Activated naive CD4-positive, alpha-beta T cell treated with anti-CD3 and anti-CD28 coated beads, Interleukin-2, amount 10 ng/mL, durations not matched to agents 7 days and 5 days (primary cell): Measurements from ENCODE around the gene POU2F1.
A peak's percentile ranks its signal among the peaks of the same experiment; 100 is the strongest.

ENCODE experiments used
- CTCF ChIA-PET: fragments of 350-600 bp; sonication (Branson Sonifier 250); formaldehyde crosslinking; loops from one replicate; lab custom pipeline; 2021; ENCODE audit warnings: antibody characterized with exemption; lab: Charles Lee
- DNase-seq: peaks from one replicate; pipeline ENCODE4 v3.0.0-alpha.2; 2020
- H3K27ac Mint-ChIP-seq: one replicate; pipeline ENCODE4 v1.8.0; 2021; ENCODE audit warnings: mild to moderate bottlenecking, moderate library complexity, mixed read lengths
- H3K27me3 Mint-ChIP-seq: one replicate; pipeline ENCODE4 v1.8.0; 2021; ENCODE audit warnings: mild to moderate bottlenecking, mixed read lengths
- H3K36me3 Mint-ChIP-seq: one replicate; pipeline ENCODE4 v1.8.0; 2021; ENCODE audit warnings: mixed read lengths
- H3K4me1 Mint-ChIP-seq: one replicate; pipeline ENCODE4 v1.8.0; 2021; ENCODE audit warnings: mixed read lengths
- H3K4me3 Mint-ChIP-seq: one replicate; pipeline ENCODE4 v1.8.0; 2021; ENCODE audit warnings: mild to moderate bottlenecking, moderate library complexity, mixed read lengths
- H3K9me3 Mint-ChIP-seq: one replicate; pipeline ENCODE4 v1.8.0; 2021; ENCODE audit warnings: mixed read lengths

POU2F1 gene

DNA sequence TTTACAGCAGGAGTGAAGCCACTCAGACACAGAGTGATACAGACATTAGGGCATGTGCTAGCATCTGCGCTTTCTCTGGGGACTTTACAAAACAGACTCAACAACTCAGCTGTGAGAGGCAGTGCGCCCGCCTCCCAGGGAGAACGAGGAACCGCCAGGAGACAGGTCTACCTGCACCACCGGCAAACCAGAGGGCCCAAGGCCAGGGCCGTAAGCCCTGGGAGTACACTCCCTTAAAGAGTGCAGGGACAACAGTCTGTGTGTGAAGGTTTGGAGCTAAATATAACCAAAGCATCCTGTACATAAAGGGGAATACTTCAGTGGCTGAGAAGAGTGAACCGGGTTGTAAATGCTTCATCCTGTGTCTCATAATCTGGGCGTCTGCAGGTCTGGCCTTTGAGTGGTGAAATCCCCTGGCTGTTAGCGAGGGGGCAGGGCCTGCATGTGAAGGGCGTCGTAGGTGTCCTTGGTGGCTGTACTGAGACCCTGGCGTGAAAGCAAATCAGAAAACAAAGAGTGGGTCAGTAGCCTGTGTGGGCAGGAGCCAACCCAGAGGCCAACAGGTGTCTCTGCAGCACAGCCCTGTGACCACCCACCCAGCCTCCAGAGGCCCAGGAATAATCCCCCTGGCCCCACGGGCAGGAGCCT lies 210.7 kb downstream of the POU2F1 start:
- Mint-ChIP-seq H3K36me3 (peaks cover 52% of the 10 kb centered on the region), H3K4me3 (no peak overlapping the region), H3K27ac (peak overlapping the region; percentile 74), H3K9me3 (no peaks in the 10 kb centered on the region), H3K4me1 (peaks cover 54% of the 10 kb centered on the region), H3K27me3 (no peaks in the 10 kb centered on the region)
- no peak for DNase-seq
- CTCF ChIA-PET = interaction anchor here (1.8 kb wide), 1 partner anchor 103 kb away, joined by 4 read pairs; no protein-coding TSS in a partner anchor

DNA sequence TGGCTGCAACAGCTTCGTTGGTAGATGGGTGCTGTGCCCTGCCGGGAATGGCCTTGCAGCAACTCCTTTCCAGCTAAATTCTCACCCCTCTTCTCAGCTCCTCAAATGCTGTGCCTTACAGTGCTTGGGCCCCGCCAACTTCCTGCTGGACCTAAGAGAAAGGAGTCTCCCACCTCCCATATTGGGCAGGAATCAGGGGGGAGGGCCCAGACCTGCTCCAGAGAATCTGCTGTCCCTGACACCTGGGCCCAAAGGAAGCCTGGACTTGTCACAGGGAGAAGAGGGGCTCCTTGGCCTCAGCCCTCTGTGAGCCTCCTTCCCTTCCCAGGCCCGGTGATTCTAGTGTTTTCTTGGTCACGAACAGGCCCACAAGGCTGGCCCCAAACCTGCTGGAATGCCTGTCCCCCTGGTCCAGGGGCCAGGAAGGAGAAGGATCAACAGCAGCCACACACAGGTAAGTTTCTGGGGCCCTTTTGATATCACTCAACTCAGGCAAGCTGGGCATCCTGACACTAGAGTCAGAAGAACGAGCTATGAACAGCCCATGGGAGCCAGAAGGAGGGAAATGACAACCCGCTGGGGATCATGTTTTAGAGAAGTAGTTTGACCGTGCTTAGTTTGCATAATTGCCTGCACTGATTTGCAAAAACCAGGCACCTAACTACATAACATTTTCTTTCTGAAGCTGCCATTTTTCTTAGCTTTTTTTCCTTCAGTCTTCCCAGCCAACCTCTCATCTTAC lies 211.4 kb downstream of the POU2F1 start:
- Mint-ChIP-seq H3K4me3 (no peak overlapping the region), H3K4me1 (peaks cover 61% of the 10 kb centered on the region)

DNA sequence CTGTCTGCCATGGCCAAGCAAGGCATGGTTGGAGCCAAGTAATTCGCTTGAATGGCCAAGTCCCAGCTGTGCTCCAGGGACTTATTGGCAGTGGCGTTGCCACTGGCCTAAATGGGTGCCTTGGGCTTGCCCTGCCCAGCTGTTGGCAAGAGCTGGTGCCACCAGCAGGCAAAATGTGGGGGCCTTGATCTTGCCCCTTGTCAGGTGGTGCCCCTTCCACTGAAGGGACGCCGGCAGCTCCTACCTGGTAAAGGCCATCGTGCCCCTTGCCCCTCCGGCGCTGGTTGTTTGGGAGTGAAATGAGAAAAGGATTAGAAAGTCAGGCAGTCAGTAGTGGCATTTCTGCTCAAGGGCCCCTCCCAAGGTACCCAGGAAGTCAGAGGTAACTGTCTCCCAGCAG lies 212.1 kb downstream of the POU2F1 start:
- no peak for DNase-seq
- H3K4me1 Mint-ChIP-seq = peaks cover 68% of the 10 kb centered on the region
- no peak overlapping the region for H3K27ac Mint-ChIP-seq
- no peak overlapping the region for H3K4me3 Mint-ChIP-seq
- CTCF ChIA-PET = interaction anchor here (1.0 to 1.2 kb wide), 2 partner anchors 14 to 100 kb away, joined by 3 to 4 read pairs; no protein-coding TSS in a partner anchor
- H3K36me3 Mint-ChIP-seq = peaks cover 63% of the 10 kb centered on the region
- H3K9me3 Mint-ChIP-seq = no peaks in the 10 kb centered on the region
- H3K27me3 Mint-ChIP-seq = no peaks in the 10 kb centered on the region

More for the DNA sequence above, 211.4 kb downstream of the POU2F1 start:
- H3K36me3 Mint-ChIP-seq = peaks cover 58% of the 10 kb centered on the region
- H3K27me3 Mint-ChIP-seq = no peaks in the 10 kb centered on the region
- H3K27ac Mint-ChIP-seq = peak overlapping the region; percentile 37
- DNase-seq = no peak
- no peaks in the 10 kb centered on the region for H3K9me3 Mint-ChIP-seq
- CTCF ChIA-PET = interaction anchor here (1.0 to 1.2 kb wide), 2 partner anchors 15 to 100 kb away, joined by 3 to 4 read pairs; no protein-coding TSS in a partner anchor

DNA sequence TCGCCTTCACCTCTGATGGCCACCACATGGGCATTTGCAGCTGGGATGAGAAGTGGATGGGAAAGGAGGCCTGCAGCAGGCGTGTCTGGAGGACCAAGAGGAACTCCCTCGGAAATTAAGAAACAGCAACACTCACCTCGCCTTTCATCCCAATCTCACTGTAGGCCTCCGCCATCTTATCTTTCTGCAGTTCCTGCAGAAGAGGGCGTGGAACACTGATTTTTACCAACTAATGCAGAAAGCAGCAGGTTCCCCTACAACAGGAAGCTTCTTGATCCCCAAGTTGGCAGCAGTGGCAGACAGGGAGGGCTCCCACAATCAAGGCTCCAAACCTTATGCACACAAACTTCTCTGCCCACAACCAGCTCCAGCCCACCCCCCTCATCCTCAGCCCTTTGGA lies 213.2 kb downstream of the POU2F1 start:
- CTCF ChIA-PET = interaction anchor here (0.8 to 1.2 kb wide), 2 partner anchors 9 to 101 kb away, joined by 3 to 4 read pairs; no protein-coding TSS in a partner anchor
- Mint-ChIP-seq H3K9me3 (no peaks in the 10 kb centered on the region), H3K4me1 (peaks cover 69% of the 10 kb centered on the region), H3K36me3 (peaks cover 69% of the 10 kb centered on the region), H3K4me3 (no peak overlapping the region), H3K27ac (peak overlapping the region; percentile 72), H3K27me3 (no peaks in the 10 kb centered on the region)
- DNase-seq = no peak

DNA sequence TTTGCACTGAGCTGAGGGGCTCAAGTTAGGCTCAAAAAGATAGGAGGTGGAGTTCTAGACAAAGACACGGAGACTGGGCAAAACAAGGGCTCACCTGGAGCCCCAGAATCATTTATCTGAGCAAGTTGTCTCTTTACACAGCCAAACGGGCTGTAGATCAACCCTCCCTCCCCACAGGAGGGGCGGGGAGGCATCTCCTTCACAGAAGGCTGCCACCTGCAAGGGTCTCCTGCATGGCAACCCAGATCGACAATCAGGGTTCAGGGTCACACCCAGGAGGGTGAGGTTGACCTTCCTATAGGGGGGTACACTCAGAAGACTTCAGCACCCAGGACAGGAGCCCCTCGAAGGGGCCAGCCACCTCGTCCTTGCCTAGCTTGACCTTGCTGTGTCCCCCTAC lies 213.6 kb downstream of the POU2F1 start:
- no peaks in the 10 kb centered on the region for H3K27me3 Mint-ChIP-seq
- no peak for DNase-seq
- H3K9me3 Mint-ChIP-seq = no peaks in the 10 kb centered on the region
- H3K36me3 Mint-ChIP-seq = peaks cover 72% of the 10 kb centered on the region
- H3K4me3 Mint-ChIP-seq = no peak overlapping the region
- H3K4me1 Mint-ChIP-seq = peaks cover 69% of the 10 kb centered on the region
- peak overlapping the region; percentile 72 for H3K27ac Mint-ChIP-seq
- CTCF ChIA-PET = interaction anchor here (0.8 to 1.2 kb wide), 2 partner anchors 9 to 100 kb away, joined by 3 to 4 read pairs; no protein-coding TSS in a partner anchor

DNA sequence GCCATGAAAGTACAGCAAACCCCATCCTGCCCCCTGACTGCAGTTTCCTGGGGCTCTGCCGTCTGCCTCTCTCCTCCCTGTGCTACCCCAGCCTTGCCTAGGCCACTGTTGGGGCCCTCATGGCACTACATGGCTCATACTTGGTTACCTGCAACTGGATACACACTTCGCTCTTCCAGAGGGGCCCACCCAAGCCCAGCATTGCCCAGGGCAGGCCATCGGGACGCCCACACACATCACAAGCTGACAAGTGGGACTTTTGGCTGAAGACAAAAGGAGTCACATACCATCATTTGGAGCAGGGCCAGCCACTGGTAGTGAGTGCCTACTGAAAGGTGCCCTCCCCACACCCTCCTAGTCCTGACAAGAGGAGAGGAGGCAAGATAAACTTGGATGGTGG lies 214.8 kb downstream of the POU2F1 start:
- Mint-ChIP-seq H3K27me3 (no peaks in the 10 kb centered on the region), H3K9me3 (no peaks in the 10 kb centered on the region), H3K27ac (peak overlapping the region; percentile 86), H3K4me1 (peaks cover 69% of the 10 kb centered on the region), H3K4me3 (no peak overlapping the region), H3K36me3 (peaks cover 74% of the 10 kb centered on the region)
- CTCF ChIA-PET = no interaction called here
- DNase-seq = no peak

DNA sequence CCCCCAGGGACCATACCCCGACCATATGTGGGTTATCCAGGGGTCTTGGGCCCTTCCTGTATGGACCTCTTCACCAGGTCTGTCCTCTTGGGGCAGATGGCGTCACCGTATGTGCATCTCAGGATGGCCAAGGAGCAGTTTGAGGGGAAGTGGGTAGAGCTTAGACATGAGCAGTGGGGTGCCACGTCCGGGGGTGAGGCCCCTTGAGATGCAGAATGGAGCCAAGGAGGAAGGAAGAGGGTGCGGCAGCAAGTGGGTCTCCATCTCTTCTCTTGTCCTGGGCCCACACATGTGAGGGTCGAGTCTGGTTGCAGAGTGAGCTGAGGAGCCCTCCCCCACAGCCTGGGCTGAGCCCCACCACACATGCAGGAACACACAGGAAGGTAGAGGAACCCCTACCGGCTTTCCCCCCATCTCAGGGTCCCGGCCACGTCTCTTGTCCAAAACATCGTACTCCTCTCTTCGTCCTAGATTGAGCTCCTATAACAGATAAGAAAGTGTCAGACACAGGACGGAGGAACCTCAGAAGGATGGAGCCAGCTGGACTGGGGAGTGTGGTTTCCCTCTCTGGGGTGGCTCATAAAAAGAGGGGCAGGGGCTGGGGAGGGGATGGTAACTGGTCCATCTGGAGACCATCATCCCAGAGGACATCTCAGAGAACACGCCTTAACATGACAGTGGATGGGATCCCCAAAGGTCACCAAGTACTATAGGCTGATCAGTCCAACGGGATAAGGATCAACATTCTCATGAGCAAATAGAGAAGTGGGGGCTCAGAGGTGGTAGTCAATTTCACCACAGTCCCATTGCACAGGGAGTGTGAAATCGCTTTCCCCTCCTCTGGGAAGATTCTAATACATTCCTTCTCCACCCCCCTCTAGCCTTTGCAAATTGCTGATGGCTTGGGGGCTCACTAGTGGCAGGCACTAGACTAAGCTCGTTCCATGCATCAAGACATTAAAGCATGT lies 217.8 kb downstream of the POU2F1 start:
- Mint-ChIP-seq H3K36me3 (peaks cover 79% of the 10 kb centered on the region), H3K4me3 (peak overlapping the region; percentile 49), H3K27ac (peak overlapping the region; percentile 74)

DNA sequence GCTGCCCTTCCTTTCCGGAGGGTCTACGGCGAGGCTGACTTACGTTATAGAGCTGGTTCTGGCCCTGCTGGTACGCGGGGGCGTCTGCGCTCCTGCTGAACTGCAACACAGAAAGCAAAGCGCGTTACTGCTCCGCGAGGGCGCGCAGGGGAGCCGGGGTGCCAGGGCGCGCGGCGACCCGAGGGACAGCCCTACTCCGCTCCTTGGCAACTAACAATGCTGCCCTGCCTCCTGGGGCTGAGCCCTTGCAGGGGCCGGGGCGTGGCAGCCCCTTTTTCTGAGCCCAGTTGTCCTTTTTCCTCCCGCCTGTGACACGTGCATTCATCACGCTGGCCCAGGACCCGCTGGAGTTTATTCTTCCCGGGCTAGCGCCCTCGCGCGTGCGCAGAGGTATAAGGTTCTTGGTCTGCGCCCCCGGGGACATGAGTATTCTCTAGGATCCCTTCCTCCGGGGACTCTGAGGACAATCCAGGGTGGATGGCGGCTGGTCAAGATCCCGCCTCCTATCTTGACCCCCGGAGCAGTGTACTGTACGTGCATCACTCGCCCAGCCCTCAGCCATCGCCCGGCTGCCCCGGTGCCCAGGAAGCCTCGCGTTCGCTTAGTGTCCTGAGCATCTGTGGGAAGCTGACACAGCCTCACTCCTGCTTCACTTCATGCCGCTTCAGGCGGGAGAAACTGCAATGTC lies 218.8 kb downstream of the POU2F1 start:
- Mint-ChIP-seq H3K27ac (peak overlapping the region; percentile 74), H3K27me3 (no peaks in the 10 kb centered on the region), H3K9me3 (no peaks in the 10 kb centered on the region), H3K4me3 (no peak overlapping the region), H3K4me1 (peaks cover 92% of the 10 kb centered on the region), H3K36me3 (peaks cover 77% of the 10 kb centered on the region)
- DNase-seq = no peak
- CTCF ChIA-PET = interaction anchor here (1.5 to 6.0 kb wide), 2 partner anchors 94 to 172 kb away, joined by 5 to 53 read pairs; no protein-coding TSS in a partner anchor

More for the DNA sequence above, 217.8 kb downstream of the POU2F1 start:
- H3K4me1 Mint-ChIP-seq = peaks cover 91% of the 10 kb centered on the region
- no peaks in the 10 kb centered on the region for H3K27me3 Mint-ChIP-seq
- no peaks in the 10 kb centered on the region for H3K9me3 Mint-ChIP-seq
- peak; percentile 49 for DNase-seq
- CTCF ChIA-PET = interaction anchor here (0.8 to 6.0 kb wide), 6 partner anchors 17 to 171 kb away, joined by 3 to 53 read pairs (median 3); partner anchors contain the start of gene CD247

DNA sequence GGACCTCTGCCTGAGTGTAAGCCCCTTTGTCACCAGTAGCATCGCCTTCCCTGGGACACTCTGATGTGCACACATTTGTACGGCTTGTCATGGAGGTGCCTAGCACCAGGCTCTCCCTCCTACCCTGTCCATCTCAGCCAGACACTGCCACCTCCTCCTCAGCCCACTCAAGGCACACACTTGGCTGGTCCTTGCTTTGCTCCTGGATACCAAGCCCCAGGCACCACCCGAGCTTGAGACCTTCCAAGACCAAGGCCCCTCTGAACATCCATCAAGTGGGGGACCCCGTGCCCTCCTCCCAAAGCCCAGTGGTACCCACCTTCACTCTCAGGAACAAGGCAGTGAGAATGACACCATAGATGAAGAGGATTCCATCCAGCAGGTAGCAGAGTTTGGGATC lies 219.7 kb downstream of the POU2F1 start:
- Mint-ChIP-seq H3K4me3 (no peak overlapping the region), H3K27ac (peak overlapping the region; percentile 20), H3K27me3 (no peaks in the 10 kb centered on the region), H3K9me3 (no peaks in the 10 kb centered on the region), H3K36me3 (peaks cover 80% of the 10 kb centered on the region), H3K4me1 (peaks cover 95% of the 10 kb centered on the region)
- CTCF ChIA-PET = interaction anchor here (0.7 to 6.0 kb wide), 9 partner anchors 31 to 172 kb away, joined by 3 to 53 read pairs (median 3); no protein-coding TSS in a partner anchor
- no peak for DNase-seq

DNA sequence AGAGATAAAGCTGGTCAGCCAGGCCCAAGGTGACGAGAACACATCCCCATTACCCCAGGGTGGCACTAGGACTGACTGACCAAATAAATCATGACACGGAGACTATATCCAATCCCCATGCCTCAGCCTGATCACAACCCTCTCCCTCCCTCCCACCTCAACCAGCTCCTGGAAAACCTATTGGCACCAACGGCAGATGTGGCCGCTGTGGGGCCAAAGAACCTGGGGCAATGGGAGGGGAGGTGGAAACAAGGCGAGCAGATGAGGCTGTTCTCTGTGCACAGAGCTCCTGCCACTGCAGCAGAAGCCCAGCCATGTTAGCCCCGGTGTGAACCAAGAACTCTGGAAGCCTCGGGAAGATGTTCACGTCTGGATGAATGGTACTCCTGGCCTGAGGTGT lies 220.1 kb downstream of the POU2F1 start:
- Mint-ChIP-seq H3K27me3 (no peaks in the 10 kb centered on the region), H3K36me3 (peaks cover 80% of the 10 kb centered on the region), H3K27ac (no peak overlapping the region), H3K4me1 (peaks cover 95% of the 10 kb centered on the region), H3K9me3 (no peaks in the 10 kb centered on the region), H3K4me3 (no peak overlapping the region)
- no peak for DNase-seq
- CTCF ChIA-PET = interaction anchor here (0.7 to 6.0 kb wide), 10 partner anchors 15 to 173 kb away, joined by 3 to 53 read pairs (median 3); no protein-coding TSS in a partner anchor

DNA sequence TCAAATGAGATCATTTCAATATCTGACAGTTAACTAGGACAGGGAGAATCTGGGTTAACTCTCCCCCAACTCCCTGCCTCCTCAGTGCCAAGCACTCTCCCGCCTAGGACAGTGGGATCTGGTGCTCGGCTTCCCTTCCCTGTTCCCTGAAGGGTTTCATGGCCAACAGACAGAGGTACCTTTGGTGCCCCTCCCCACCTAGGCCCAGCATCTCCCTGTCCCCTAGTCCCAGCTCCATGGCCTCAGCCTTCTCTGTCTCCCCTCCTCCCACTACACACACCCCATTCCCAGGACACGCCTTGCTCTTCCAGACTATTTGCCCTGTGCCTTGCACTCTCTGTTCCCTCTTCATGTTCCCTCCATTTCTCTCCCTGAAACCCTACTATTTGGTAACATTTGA lies 220.5 kb downstream of the POU2F1 start:
- Mint-ChIP-seq H3K27ac (no peak overlapping the region), H3K27me3 (no peaks in the 10 kb centered on the region), H3K4me3 (no peak overlapping the region), H3K4me1 (peaks cover 95% of the 10 kb centered on the region), H3K36me3 (peaks cover 80% of the 10 kb centered on the region), H3K9me3 (no peaks in the 10 kb centered on the region)
- DNase-seq = no peak
- CTCF ChIA-PET = interaction anchor here (0.9 to 6.0 kb wide), 12 partner anchors 9 to 173 kb away, joined by 3 to 53 read pairs (median 4); partner anchors contain the start of gene CREG1

DNA sequence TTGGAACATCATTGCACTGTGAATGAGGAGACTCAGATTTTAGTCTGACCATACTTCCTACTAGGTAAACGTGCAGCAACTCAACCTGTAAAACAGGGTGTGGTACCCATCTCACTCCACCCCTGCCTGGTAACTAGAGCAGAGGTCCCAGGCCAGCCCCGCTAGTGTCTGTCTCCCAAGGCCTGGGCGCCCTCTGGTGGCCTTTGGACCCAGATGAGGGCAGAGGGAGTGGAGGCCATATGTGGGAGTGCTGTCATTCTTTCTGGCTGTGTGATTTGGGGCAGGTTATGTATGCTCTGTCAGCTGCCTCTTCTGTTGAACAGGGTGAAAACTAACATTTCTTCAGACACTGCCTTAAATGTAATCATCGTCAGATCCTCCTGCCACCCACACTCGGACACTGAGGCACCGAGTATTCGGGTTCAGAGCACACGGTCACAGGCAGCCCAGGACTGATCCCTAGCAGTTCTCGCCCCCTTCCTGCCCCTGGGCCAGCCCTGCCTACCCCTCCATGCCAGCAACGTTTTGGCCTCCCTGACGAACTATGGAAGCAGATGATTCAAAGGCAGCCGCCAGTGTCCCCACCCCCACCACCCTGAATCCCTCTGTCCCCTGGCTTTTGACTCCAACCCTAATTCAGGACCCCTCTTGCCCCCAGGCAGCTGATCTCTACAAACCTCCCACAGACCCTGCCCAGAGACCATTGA lies 221.6 kb downstream of the POU2F1 start:
- H3K9me3 Mint-ChIP-seq = no peaks in the 10 kb centered on the region
- H3K4me3 Mint-ChIP-seq = no peak overlapping the region
- peaks cover 80% of the 10 kb centered on the region for H3K36me3 Mint-ChIP-seq
- peaks cover 95% of the 10 kb centered on the region for H3K4me1 Mint-ChIP-seq
- CTCF ChIA-PET = interaction anchor here (0.9 to 6.0 kb wide), 11 partner anchors 8 to 174 kb away, joined by 3 to 53 read pairs (median 4); partner anchors contain the start of gene CREG1
- peak overlapping the region; percentile 80 for H3K27ac Mint-ChIP-seq
- H3K27me3 Mint-ChIP-seq = no peaks in the 10 kb centered on the region
- DNase-seq = peak; percentile 92
